ENCODE data around the gene PNMA6F.

- TF ChIP-seq, protein P1, sequence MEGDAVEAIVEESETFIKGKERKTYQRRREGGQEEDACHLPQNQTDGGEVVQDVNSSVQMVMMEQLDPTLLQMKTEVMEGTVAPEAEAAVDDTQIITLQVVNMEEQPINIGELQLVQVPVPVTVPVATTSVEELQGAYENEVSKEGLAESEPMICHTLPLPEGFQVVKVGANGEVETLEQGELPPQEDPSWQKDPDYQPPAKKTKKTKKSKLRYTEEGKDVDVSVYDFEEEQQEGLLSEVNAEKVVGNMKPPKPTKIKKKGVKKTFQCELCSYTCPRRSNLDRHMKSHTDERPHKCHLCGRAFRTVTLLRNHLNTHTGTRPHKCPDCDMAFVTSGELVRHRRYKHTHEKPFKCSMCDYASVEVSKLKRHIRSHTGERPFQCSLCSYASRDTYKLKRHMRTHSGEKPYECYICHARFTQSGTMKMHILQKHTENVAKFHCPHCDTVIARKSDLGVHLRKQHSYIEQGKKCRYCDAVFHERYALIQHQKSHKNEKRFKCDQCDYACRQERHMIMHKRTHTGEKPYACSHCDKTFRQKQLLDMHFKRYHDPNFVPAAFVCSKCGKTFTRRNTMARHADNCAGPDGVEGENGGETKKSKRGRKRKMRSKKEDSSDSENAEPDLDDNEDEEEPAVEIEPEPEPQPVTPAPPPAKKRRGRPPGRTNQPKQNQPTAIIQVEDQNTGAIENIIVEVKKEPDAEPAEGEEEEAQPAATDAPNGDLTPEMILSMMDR (conservative IDR thresholded peaks at IDR 0.05; ENCODE audit: low read depth in 2 of 2) = no peak
- TF ChIP-seq POLR2AphosphoS5 (IDR thresholded peaks at IDR 0.05; ENCODE audit: low read depth) (no peak), JUNB (IDR thresholded peaks at IDR 0.05; ENCODE audit: unreplicated experiment) (no peak), EZH2phosphoT487 (IDR thresholded peaks at IDR 0.05; ENCODE audit: unreplicated experiment) (no peak), EZH2 (IDR thresholded peaks at IDR 0.05; ENCODE audit: low read depth, unreplicated experiment) (no peak), CREB1 (CRISPR knock-in tag; IDR thresholded peaks at IDR 0.05; ENCODE audit: low read depth) (no peak), ZNF114 (CRISPR knock-in tag; IDR thresholded peaks at IDR 0.05) (no peak), STAT1 (IDR thresholded peaks at IDR 0.05; ENCODE audit: unreplicated experiment) (no peak), ZNF462 (CRISPR knock-in tag; IDR thresholded peaks at IDR 0.05) (no peak), ZNF331 (CRISPR knock-in tag; IDR thresholded peaks at IDR 0.05; ENCODE audit: low read depth) (no peak), NANOG (IDR thresholded peaks at IDR 0.05; ENCODE audit: borderline replicate concordance) (no peak)
- TF ChIP-seq, protein P2, sequence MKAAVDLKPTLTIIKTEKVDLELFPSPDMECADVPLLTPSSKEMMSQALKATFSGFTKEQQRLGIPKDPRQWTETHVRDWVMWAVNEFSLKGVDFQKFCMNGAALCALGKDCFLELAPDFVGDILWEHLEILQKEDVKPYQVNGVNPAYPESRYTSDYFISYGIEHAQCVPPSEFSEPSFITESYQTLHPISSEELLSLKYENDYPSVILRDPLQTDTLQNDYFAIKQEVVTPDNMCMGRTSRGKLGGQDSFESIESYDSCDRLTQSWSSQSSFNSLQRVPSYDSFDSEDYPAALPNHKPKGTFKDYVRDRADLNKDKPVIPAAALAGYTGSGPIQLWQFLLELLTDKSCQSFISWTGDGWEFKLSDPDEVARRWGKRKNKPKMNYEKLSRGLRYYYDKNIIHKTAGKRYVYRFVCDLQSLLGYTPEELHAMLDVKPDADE (IDR thresholded peaks at IDR 0.05) = no peak
- TF ChIP-seq, protein P3, sequence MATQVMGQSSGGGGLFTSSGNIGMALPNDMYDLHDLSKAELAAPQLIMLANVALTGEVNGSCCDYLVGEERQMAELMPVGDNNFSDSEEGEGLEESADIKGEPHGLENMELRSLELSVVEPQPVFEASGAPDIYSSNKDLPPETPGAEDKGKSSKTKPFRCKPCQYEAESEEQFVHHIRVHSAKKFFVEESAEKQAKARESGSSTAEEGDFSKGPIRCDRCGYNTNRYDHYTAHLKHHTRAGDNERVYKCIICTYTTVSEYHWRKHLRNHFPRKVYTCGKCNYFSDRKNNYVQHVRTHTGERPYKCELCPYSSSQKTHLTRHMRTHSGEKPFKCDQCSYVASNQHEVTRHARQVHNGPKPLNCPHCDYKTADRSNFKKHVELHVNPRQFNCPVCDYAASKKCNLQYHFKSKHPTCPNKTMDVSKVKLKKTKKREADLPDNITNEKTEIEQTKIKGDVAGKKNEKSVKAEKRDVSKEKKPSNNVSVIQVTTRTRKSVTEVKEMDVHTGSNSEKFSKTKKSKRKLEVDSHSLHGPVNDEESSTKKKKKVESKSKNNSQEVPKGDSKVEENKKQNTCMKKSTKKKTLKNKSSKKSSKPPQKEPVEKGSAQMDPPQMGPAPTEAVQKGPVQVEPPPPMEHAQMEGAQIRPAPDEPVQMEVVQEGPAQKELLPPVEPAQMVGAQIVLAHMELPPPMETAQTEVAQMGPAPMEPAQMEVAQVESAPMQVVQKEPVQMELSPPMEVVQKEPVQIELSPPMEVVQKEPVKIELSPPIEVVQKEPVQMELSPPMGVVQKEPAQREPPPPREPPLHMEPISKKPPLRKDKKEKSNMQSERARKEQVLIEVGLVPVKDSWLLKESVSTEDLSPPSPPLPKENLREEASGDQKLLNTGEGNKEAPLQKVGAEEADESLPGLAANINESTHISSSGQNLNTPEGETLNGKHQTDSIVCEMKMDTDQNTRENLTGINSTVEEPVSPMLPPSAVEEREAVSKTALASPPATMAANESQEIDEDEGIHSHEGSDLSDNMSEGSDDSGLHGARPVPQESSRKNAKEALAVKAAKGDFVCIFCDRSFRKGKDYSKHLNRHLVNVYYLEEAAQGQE (IDR thresholded peaks at IDR 0.05; ENCODE audit: unreplicated experiment) = no peak
Measured at GRCh38 chrX:153321381-153322124, at the start of gene PNMA6F.

Measured in GM23338 (cell line).